Measurements from ENCODE around the gene KCNC3.

GRCh38 chr19:50377051-50377461 is 47.9 kb upstream of the KCNC3 start:
- no peak for TF ChIP-seq MAX (IDR thresholded peaks at IDR 0.05; ENCODE audit: insufficient read depth, insufficient read length)
- TF ChIP-seq CTCF (IDR thresholded peaks at IDR 0.05; ENCODE audit: extremely low read depth in 1 of 2, insufficient read depth in 1 of 2, low read depth in 1 of 2, low read length in 2 of 2), result no peak
- TF ChIP-seq POLR2A (IDR thresholded peaks at IDR 0.05; ENCODE audit: low read depth, low read length), result no peak
- no peak for TF ChIP-seq EZH2 (IDR thresholded peaks at IDR 0.05; ENCODE audit: borderline replicate concordance, low read depth, low read length, severe bottlenecking)
- no peak for TF ChIP-seq POLR2AphosphoS5 (IDR thresholded peaks at IDR 0.05; ENCODE audit: insufficient read depth, low read depth, low read length)
- TF ChIP-seq MYC (IDR thresholded peaks at IDR 0.05; ENCODE audit: low read depth, low read length), result no peak
- TF ChIP-seq GATA2 (IDR thresholded peaks at IDR 0.05; ENCODE audit: insufficient read depth, insufficient read length, low read depth, low read length), result no peak

All from endothelial cell of umbilical vein (primary cell).